ENCODE results near the gene MYL12A. TPM values are rescaled to one million over a fixed set of nuclear protein-coding genes. Genes with fewer than 3 reads are reported as not detected.

Gene MYL12A
- total RNA-seq, 1 experiment from 2014 or later: 314 TPM

DNA sequence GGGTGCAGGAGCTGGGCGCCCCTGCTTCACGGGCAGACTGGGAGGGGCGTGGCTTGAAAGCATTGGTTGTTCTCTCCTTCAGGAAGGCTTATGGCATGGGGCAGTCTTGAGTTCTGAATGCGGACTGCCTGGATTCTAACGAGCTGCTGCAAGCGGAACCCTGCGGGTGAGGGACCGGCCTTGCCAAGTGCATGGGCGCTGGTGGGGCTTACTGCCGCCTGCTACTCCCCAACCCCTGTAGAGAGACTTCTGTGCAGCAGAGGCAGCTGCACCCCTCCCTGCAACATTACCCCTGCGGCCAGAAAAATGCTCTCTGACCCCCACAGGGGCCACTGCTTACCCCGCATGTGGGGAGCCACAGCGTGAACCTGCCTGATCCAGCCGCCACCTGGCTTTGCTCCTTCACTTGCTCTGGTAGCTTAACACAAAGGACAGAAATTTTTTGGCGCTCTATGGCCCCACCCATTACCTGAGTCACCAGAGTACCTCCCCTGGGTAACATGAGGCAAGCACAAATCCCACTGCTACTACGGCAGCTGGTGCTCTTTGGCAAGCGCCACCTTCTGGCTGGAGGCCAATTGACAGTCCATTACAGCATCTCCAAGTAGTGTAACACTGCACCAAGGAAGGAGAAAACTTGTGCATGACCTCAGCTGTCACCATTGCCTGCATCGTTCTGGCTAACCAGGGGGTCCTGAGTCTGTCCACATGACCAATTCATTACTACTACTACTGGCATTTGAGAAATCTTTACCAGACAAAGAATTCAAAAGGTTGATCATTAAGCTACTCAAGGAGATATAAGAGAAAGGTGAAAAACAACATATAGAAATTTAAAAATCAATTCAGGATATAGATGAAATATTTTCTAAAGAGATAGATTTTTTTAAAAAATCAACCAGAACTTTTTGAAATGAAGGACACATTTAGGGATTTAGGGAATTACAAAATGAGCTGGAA lies 49.7 kb downstream of the MYL12A start (continued):
- TF ChIP-seq, protein P1, sequence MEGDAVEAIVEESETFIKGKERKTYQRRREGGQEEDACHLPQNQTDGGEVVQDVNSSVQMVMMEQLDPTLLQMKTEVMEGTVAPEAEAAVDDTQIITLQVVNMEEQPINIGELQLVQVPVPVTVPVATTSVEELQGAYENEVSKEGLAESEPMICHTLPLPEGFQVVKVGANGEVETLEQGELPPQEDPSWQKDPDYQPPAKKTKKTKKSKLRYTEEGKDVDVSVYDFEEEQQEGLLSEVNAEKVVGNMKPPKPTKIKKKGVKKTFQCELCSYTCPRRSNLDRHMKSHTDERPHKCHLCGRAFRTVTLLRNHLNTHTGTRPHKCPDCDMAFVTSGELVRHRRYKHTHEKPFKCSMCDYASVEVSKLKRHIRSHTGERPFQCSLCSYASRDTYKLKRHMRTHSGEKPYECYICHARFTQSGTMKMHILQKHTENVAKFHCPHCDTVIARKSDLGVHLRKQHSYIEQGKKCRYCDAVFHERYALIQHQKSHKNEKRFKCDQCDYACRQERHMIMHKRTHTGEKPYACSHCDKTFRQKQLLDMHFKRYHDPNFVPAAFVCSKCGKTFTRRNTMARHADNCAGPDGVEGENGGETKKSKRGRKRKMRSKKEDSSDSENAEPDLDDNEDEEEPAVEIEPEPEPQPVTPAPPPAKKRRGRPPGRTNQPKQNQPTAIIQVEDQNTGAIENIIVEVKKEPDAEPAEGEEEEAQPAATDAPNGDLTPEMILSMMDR (IDR thresholded peaks at IDR 0.05 in 2 of 3, conservative IDR thresholded peaks at IDR 0.05 in 1 of 3; ENCODE audit: borderline replicate concordance in 1 of 3, insufficient read depth in 1 of 3, low read depth in 2 of 3, low read length in 2 of 3): peak; percentile 56 to 87 (median 61); a peak in 5 of 6 replicates
- TF ChIP-seq EZH2 (IDR thresholded peaks at IDR 0.05) (no peak), REST (IDR thresholded peaks at IDR 0.05; ENCODE audit: low read depth) (no peak), JUND (IDR thresholded peaks at IDR 0.05) (peak; percentile 69), MAX (IDR thresholded peaks at IDR 0.05) (peak; percentile 88), ZNF274 (IDR thresholded peaks at IDR 0.05; ENCODE audit: low read depth, low read length) (no peak), SRF (IDR thresholded peaks at IDR 0.05; ENCODE audit: low read depth) (0 out of 2 replicates have a peak, but pooled peaks have one; percentile 27), CEBPB (IDR thresholded peaks at IDR 0.05; ENCODE audit: low read depth) (peak; percentile 52; the same call in 1 of the 2 replicates)
- TF ChIP-seq, protein P2, sequence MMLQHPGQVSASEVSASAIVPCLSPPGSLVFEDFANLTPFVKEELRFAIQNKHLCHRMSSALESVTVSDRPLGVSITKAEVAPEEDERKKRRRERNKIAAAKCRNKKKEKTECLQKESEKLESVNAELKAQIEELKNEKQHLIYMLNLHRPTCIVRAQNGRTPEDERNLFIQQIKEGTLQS (IDR thresholded peaks at IDR 0.05): no peak

Data from HCT116 (cell line).